GM18909 (cell line): ENCODE data around the gene SPATA16.
"Not testable (repeated sequence)": the region's sequence is repeated elsewhere in the genome, so short reads cannot be mapped to it uniquely, and the experiment has no call there.

Experiments used
- ATAC-seq: cut with Tn5 transposase; IDR thresholded peaks from one replicate; pipeline ENCODE4 v1.9.1; 2021; ENCODE audit warnings: mild to moderate bottlenecking; ENCODE audit not compliant: unreplicated experiment, poor library complexity

SPATA16 gene

GRCh38 chr3:172972067-172972466 is 169.0 kb downstream of the SPATA16 start:
- no peak for ATAC-seq

GRCh38 chr3:172968646-172969045 is 172.4 kb downstream of the SPATA16 start:
- ATAC-seq: no peak

- no peak for ATAC-seq
These were observed 175.8 kb downstream of the SPATA16 start for GRCh38 chr3:172965256-172965655.

- ATAC-seq: not testable (repeated sequence)
These were observed 180.3 kb downstream of the SPATA16 start for GRCh38 chr3:172960626-172961182.

GRCh38 chr3:172958565-172958964 is 182.5 kb downstream of the SPATA16 start:
- ATAC-seq: no peak

GRCh38 chr3:172953571-172953970 is 187.5 kb downstream of the SPATA16 start:
- ATAC-seq: no peak

- ATAC-seq: no peak
These were observed 189.5 kb downstream of the SPATA16 start for GRCh38 chr3:172951511-172951910.

- ATAC-seq: no peak
These were observed 195.0 kb downstream of the SPATA16 start for GRCh38 chr3:172946061-172946460.

GRCh38 chr3:172939651-172940293 is 201.3 kb downstream of the SPATA16 start:
- ATAC-seq: no peak

GRCh38 chr3:172938788-172939187 is 202.2 kb downstream of the SPATA16 start:
- no peak for ATAC-seq

- ATAC-seq: no peak
These were observed 209.2 kb downstream of the SPATA16 start for GRCh38 chr3:172931746-172932285.

- no peak for ATAC-seq
These were observed 211.6 kb downstream of the SPATA16 start for GRCh38 chr3:172929451-172929850.

GRCh38 chr3:172924546-172924945 is 216.5 kb downstream of the SPATA16 start:
- no peak for ATAC-seq

- no peak for ATAC-seq
These were observed 221.7 kb downstream of the SPATA16 start for GRCh38 chr3:172919297-172919683.

- ATAC-seq: no peak
These were observed 222.3 kb downstream of the SPATA16 start for GRCh38 chr3:172918568-172919296.

GRCh38 chr3:172918165-172918564 is 222.9 kb downstream of the SPATA16 start:
- no peak for ATAC-seq

GRCh38 chr3:172915911-172916514 is 225.0 kb downstream of the SPATA16 start:
- no peak for ATAC-seq

GRCh38 chr3:172914854-172915253 is 226.2 kb downstream of the SPATA16 start:
- no peak for ATAC-seq

- ATAC-seq: no peak
These were observed 227.0 kb downstream of the SPATA16 start for GRCh38 chr3:172913911-172914655.

- no peak for ATAC-seq
These were observed 229.9 kb downstream of the SPATA16 start for GRCh38 chr3:172911142-172911541.
